Measurements from ENCODE around the gene KRTAP12-1. TPM values are rescaled to one million over a fixed set of nuclear protein-coding genes. Genes with fewer than 3 reads are reported as not detected.

The KRTAP12-1 gene
- total and polyA plus RNA-seq, 11 donors, result not detected

- Histone ChIP-seq H3K36me3 (no peaks in the 10 kb centered on the region), H3K4me1 (no peaks in the 10 kb centered on the region), H3K27ac (no peak overlapping the region), H3K4me3 (no peak overlapping the region), H3K27me3 (peaks cover 0 to 42% (median 13%) of the 10 kb centered on the region in 9 donors), H3K9me3 (peaks cover 0 to 4% (median 0%) of the 10 kb centered on the region in 12 donors)
- intact Hi-C loops (cut with DNase I), result no loop called here
- ATAC-seq (no peak), DNase-seq (no peak)
- no peak for TF ChIP-seq POLR2A (IDR thresholded peaks at IDR 0.05)
- WGBS, 4 donors, result 69 to 87% (median 79%) methylated on average over 6 of the region's 6 CpGs
Observed at GRCh38 chr21:44684483-44684882, 2.5 kb upstream of the KRTAP12-1 start.

DNA sequence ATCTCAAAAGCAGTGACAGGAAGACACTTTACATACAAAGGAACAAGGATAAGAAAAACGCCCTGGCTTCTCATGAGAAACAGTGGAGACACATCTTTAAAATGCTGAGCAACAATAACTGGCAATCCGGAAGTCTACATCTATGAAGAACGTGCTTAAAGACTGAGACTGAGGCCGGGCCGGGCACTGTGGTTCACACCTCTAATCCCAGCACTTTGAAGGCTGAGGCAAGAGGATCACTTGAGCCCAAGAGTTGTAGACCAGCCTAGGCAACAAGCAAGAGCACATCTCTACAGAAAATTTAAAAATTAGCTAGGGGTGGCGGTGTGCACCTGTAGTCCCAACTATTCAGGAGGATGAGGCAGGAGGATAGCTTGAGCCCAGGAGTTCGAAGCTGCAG lies 2.1 kb upstream of the KRTAP12-1 start:
- H3K27ac ChIP-seq, result no peak overlapping the region
- H3K36me3 ChIP-seq, result no peaks in the 10 kb centered on the region
- no peak for TF ChIP-seq POLR2A (IDR thresholded peaks at IDR 0.05)
- TF ChIP-seq, protein P1, sequence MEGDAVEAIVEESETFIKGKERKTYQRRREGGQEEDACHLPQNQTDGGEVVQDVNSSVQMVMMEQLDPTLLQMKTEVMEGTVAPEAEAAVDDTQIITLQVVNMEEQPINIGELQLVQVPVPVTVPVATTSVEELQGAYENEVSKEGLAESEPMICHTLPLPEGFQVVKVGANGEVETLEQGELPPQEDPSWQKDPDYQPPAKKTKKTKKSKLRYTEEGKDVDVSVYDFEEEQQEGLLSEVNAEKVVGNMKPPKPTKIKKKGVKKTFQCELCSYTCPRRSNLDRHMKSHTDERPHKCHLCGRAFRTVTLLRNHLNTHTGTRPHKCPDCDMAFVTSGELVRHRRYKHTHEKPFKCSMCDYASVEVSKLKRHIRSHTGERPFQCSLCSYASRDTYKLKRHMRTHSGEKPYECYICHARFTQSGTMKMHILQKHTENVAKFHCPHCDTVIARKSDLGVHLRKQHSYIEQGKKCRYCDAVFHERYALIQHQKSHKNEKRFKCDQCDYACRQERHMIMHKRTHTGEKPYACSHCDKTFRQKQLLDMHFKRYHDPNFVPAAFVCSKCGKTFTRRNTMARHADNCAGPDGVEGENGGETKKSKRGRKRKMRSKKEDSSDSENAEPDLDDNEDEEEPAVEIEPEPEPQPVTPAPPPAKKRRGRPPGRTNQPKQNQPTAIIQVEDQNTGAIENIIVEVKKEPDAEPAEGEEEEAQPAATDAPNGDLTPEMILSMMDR (IDR thresholded peaks at IDR 0.05), result no peak
- no peaks in the 10 kb centered on the region for H3K4me1 ChIP-seq
- intact Hi-C loops (cut with DNase I), result no loop called here
- no peak overlapping the region for H3K4me3 ChIP-seq
- WGBS, 4 donors, result 69 to 84% (median 79%) methylated on average over 7 of the region's 7 CpGs
- H3K9me3 ChIP-seq, result peaks cover 0 to 4% (median 0%) of the 10 kb centered on the region in 12 donors
- no peak for ATAC-seq
- peaks cover 0 to 42% (median 13%) of the 10 kb centered on the region in 9 donors for H3K27me3 ChIP-seq
- no peak for DNase-seq

- H3K27ac ChIP-seq, result no peak overlapping the region
- H3K27me3 ChIP-seq, result peaks cover 0 to 29% (median 8%) of the 10 kb centered on the region in 9 donors
- TF ChIP-seq, protein P1 (IDR thresholded peaks at IDR 0.05), result no peak
- TF ChIP-seq POLR2A (IDR thresholded peaks at IDR 0.05), result no peak
- H3K4me1 ChIP-seq, result no peaks in the 10 kb centered on the region
- peaks cover 0 to 6% (median 0%) of the 10 kb centered on the region in 12 donors for H3K9me3 ChIP-seq
- 74 to 80% (median 78%) methylated on average over 15 of the region's 15 CpGs for WGBS, 4 donors
- intact Hi-C loops (cut with DNase I), result no loop called here
- H3K4me3 ChIP-seq, result no peak overlapping the region
- ATAC-seq, result no peak
- no peaks in the 10 kb centered on the region for H3K36me3 ChIP-seq
- DNase-seq, result no peak
Observed at GRCh38 chr21:44682580-44683151, 703 bp upstream of the KRTAP12-1 start.

- Histone ChIP-seq H3K4me1 (no peaks in the 10 kb centered on the region), H3K27ac (no peak overlapping the region), H3K4me3 (no peak overlapping the region), H3K36me3 (no peaks in the 10 kb centered on the region), H3K27me3 (peaks cover 0 to 16% (median 0%) of the 10 kb centered on the region in 9 donors), H3K9me3 (peaks cover 0 to 6% (median 0%) of the 10 kb centered on the region in 12 donors)
- no peak for TF ChIP-seq POLR2A (IDR thresholded peaks at IDR 0.05)
- TF ChIP-seq, protein P1 (IDR thresholded peaks at IDR 0.05), result no peak
- DNase-seq (no peak), ATAC-seq (no peak)
- 65 to 89% (median 80%) methylated on average over 11 of the region's 11 CpGs for WGBS, 4 donors
- intact Hi-C loops (cut with DNase I), result no loop called here
Observed at GRCh38 chr21:44681152-44681551, 811 bp downstream of the KRTAP12-1 start.

DNA sequence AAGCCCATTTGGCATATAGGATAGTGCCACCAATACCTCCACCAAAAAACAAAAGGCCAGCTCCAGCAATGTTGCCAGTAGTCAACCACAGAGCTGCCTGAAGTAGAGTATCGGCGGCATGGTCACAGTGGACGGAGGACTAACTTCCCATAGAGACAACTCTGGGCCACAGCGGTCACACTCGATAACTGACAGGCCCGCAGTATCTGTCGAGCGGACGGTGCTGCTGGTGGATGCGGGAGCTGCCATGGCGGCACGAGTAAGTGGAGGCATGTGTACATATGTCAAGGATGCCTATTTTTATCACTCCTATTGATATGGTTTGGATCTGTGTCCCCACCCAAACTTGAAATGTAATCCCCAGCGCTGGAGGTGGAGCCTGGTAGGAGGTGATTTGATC lies 4.1 kb downstream of the KRTAP12-1 start:
- Histone ChIP-seq H3K4me3 (no peak overlapping the region), H3K4me1 (no peaks in the 10 kb centered on the region), H3K27ac (no peak overlapping the region), H3K36me3 (no peaks in the 10 kb centered on the region), H3K9me3 (peaks cover 0 to 16% (median 4%) of the 10 kb centered on the region in 12 donors), H3K27me3 (peaks cover 0 to 5% (median 0%) of the 10 kb centered on the region in 9 donors)
- ATAC-seq (no peak), DNase-seq (no peak)
- intact Hi-C loops (cut with DNase I), result no loop called here
- TF ChIP-seq, protein P1 (IDR thresholded peaks at IDR 0.05), result no peak
- TF ChIP-seq POLR2A (IDR thresholded peaks at IDR 0.05), result no peak
- whole genome bisulfite sequencing, 4 donors, result 89 to 97% (median 92%) methylated on average over 13 of the region's 13 CpGs

Data from heart left ventricle (tissue), 16 donors.